Neural cell (in vitro differentiated cells): ENCODE data around the gene JDP2. TPM values are rescaled to one million over a fixed set of nuclear protein-coding genes. Genes with fewer than 3 reads are reported as not detected.

Experiments
- H2AFZ ChIP-seq: fragments of 200-600, 300-800 bp; sonication (generic), shearing (Covaris generic); 2 replicates; pipeline ENCODE4 v1.6.0; 2014; ENCODE audit warnings: low read depth, mild to moderate bottlenecking, antibody characterized with exemption, low read length, moderate library complexity
- H3F3A ChIP-seq: fragments of 200-600 bp; shearing (Covaris generic); 2 replicates; pipeline ENCODE4 v1.6.1; 2016; ENCODE audit warnings: mild to moderate bottlenecking, moderate library complexity, mixed read lengths, antibody characterized with exemption, low read length; ENCODE audit not compliant: insufficient read depth, poor library complexity, severe bottlenecking
- H3K27ac ChIP-seq: fragments of 200-600, 300-800 bp; sonication (generic), shearing (Covaris generic); 2 replicates; pipeline ENCODE4 v1.5.1; 2014; ENCODE audit warnings: mild to moderate bottlenecking, low read length, moderate library complexity
- H3K27me3 ChIP-seq: fragments of 300-800, 200-600 bp; sonication (generic), shearing (Covaris generic); 2 replicates; pipeline ENCODE4 v1.6.0; 2014; ENCODE audit warnings: mild to moderate bottlenecking, low read depth, low read length, moderate library complexity; ENCODE audit not compliant: insufficient read depth
- H3K36me3 ChIP-seq: fragments of 300-800, 200-600 bp; sonication (generic), shearing (Covaris generic); 2 replicates; pipeline ENCODE4 v1.5.1; 2014; ENCODE audit warnings: mild to moderate bottlenecking, antibody characterized with exemption, low read length, moderate library complexity; ENCODE audit not compliant: insufficient read depth
- H3K4me2 ChIP-seq: fragments of 300-800, 200-600 bp; sonication (generic), shearing (Covaris generic); 2 replicates; pipeline ENCODE4 v1.6.0; 2014; ENCODE audit warnings: mild to moderate bottlenecking, low read length
- H3K4me3 ChIP-seq: fragments of 300-800, 200-600 bp; sonication (generic), shearing (Covaris generic); 2 replicates; pipeline ENCODE4 v1.5.1; 2014; ENCODE audit warnings: mild to moderate bottlenecking, low read length, moderate library complexity
- H3K79me2 ChIP-seq: fragments of 200-600 bp; shearing (Covaris generic); replicated peaks from 2 replicates; pipeline ENCODE4 v1.6.0; 2014; ENCODE audit warnings: mild to moderate bottlenecking, low read length, moderate library complexity; ENCODE audit not compliant: insufficient read depth
- H3K9ac ChIP-seq: fragments of 300-800, 200-600 bp; sonication (generic), shearing (Covaris generic); 2 replicates; pipeline ENCODE4 v1.6.1; 2016; ENCODE audit warnings: mild to moderate bottlenecking, low read length, mixed read lengths
- H3K9me2 ChIP-seq: fragments of 200-600 bp; shearing (Covaris generic); 2 replicates; pipeline ENCODE4 v1.6.1; 2016; ENCODE audit warnings: mild to moderate bottlenecking, low read length, mixed read lengths; ENCODE audit not compliant: insufficient read depth
- H3K9me3 ChIP-seq: fragments of 200-600, 300-800 bp; sonication (generic), shearing (Covaris generic); 2 replicates; pipeline ENCODE4 v1.6.1; 2016; ENCODE audit warnings: mild to moderate bottlenecking, mixed run types, low read length, moderate library complexity, mixed read lengths
- H4K20me1 ChIP-seq: fragments of 200-600 bp; shearing (Covaris generic); 2 replicates; pipeline ENCODE4 v1.6.1; 2016; ENCODE audit warnings: mild to moderate bottlenecking, mixed run types; ENCODE audit not compliant: insufficient read depth
- EP300 ChIP-seq: fragments of 450-650 bp; conservative IDR thresholded peaks from 2 replicates; pipeline ENCODE4 v1.6.1; 2014; ENCODE audit warnings: antibody characterized with exemption, mild to moderate bottlenecking, moderate library complexity; ENCODE audit not compliant: poor library complexity, severe bottlenecking
- EZH2 ChIP-seq: fragments of 200-600, 300-800 bp; shearing (Covaris generic), sonication (generic); IDR thresholded peaks from 2 replicates; pipeline ENCODE4 v1.6.1; 2014; ENCODE audit warnings: antibody characterized with exemption, low read length, borderline replicate concordance, mild to moderate bottlenecking; ENCODE audit not compliant: insufficient read depth, poor library complexity, severe bottlenecking
- MXI1 ChIP-seq: fragments of 450-650 bp; conservative IDR thresholded peaks from 2 replicates; pipeline ENCODE4 v1.6.1; 2014; ENCODE audit warnings: antibody characterized with exemption, mild to moderate bottlenecking; ENCODE audit not compliant: poor library complexity, severe bottlenecking
- POLR2AphosphoS5 ChIP-seq: IDR thresholded peaks from 2 replicates; pipeline ENCODE4 v1.6.1; 2012
- RAD21 ChIP-seq: fragments of 450-650 bp; conservative IDR thresholded peaks from 2 replicates; pipeline ENCODE4 v1.6.1; 2014; ENCODE audit warnings: antibody characterized with exemption, mild to moderate bottlenecking, moderate library complexity
- SMC3 ChIP-seq: fragments of 450-650 bp; conservative IDR thresholded peaks from 2 replicates; pipeline ENCODE4 v1.6.1; 2014; ENCODE audit warnings: antibody characterized with exemption, mild to moderate bottlenecking, moderate library complexity; ENCODE audit not compliant: poor library complexity
- TAF1 ChIP-seq: IDR thresholded peaks from 2 replicates; pipeline ENCODE4 v1.6.1; 2012; ENCODE audit warnings: low read depth
- polyA plus RNA-seq: library from polyadenylated mRNA; depleted of rRNA; stranded (reverse); fragments of >200 nt; gene quantifications from 2 replicates; pipeline ENCODE4 v1.2.3, GENCODE V29; 2014
- TF ChIP-seq, protein P1 (sequence below): IDR thresholded peaks from 2 replicates; pipeline ENCODE4 v1.6.1; 2012; ENCODE audit warnings: borderline replicate concordance
- TF ChIP-seq, protein P2 (sequence below): fragments of 450-650 bp; IDR thresholded peaks from 2 replicates; pipeline ENCODE4 v1.5.1; 2014; ENCODE audit warnings: antibody characterized with exemption, mild to moderate bottlenecking, moderate library complexity; ENCODE audit not compliant: poor library complexity, severe bottlenecking

The JDP2 gene
- polyA plus RNA-seq, 1 donor from 2014 or later: 20.3 TPM

DNA sequence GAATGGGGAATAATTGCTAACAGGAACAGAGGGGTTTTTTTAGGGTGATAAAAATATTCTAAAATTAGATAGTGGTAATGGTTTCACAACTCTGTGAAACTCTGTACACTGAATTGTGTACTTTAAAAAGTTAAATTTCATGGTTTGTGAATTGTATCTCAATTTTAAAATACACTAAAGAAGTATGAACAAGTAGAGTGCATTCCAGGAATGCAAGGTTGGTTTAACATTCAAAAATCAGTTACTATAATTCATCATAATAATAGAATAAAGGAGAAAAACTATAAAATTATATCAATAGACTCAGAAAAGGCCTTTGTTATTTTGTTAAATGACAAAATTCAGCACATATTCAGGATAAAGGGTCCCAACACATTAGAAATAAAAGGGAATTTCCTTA lies 83.4 kb downstream of the JDP2 start:
- no peaks in the 10 kb centered on the region for H3K9me2 ChIP-seq
- H3K4me2 ChIP-seq: no peak overlapping the region
- H3K9ac ChIP-seq: no peak overlapping the region
- H3K27me3 ChIP-seq: no peaks in the 10 kb centered on the region
- no peaks in the 10 kb centered on the region for H3F3A ChIP-seq
- H2AFZ ChIP-seq: no peak overlapping the region
- no peaks in the 10 kb centered on the region for H4K20me1 ChIP-seq
- no peaks in the 10 kb centered on the region for H3K36me3 ChIP-seq
- no peaks in the 10 kb centered on the region for H3K79me2 ChIP-seq
- no peaks in the 10 kb centered on the region for H3K9me3 ChIP-seq
- H3K27ac ChIP-seq: no peak overlapping the region
- no peak overlapping the region for H3K4me3 ChIP-seq
- TF ChIP-seq EP300 (no peak), POLR2AphosphoS5 (no peak), MXI1 (no peak), SMC3 (no peak), RAD21 (no peak), TAF1 (no peak), EZH2 (no peak)
- TF ChIP-seq, protein P1, sequence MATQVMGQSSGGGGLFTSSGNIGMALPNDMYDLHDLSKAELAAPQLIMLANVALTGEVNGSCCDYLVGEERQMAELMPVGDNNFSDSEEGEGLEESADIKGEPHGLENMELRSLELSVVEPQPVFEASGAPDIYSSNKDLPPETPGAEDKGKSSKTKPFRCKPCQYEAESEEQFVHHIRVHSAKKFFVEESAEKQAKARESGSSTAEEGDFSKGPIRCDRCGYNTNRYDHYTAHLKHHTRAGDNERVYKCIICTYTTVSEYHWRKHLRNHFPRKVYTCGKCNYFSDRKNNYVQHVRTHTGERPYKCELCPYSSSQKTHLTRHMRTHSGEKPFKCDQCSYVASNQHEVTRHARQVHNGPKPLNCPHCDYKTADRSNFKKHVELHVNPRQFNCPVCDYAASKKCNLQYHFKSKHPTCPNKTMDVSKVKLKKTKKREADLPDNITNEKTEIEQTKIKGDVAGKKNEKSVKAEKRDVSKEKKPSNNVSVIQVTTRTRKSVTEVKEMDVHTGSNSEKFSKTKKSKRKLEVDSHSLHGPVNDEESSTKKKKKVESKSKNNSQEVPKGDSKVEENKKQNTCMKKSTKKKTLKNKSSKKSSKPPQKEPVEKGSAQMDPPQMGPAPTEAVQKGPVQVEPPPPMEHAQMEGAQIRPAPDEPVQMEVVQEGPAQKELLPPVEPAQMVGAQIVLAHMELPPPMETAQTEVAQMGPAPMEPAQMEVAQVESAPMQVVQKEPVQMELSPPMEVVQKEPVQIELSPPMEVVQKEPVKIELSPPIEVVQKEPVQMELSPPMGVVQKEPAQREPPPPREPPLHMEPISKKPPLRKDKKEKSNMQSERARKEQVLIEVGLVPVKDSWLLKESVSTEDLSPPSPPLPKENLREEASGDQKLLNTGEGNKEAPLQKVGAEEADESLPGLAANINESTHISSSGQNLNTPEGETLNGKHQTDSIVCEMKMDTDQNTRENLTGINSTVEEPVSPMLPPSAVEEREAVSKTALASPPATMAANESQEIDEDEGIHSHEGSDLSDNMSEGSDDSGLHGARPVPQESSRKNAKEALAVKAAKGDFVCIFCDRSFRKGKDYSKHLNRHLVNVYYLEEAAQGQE: no peak
- TF ChIP-seq, protein P2, sequence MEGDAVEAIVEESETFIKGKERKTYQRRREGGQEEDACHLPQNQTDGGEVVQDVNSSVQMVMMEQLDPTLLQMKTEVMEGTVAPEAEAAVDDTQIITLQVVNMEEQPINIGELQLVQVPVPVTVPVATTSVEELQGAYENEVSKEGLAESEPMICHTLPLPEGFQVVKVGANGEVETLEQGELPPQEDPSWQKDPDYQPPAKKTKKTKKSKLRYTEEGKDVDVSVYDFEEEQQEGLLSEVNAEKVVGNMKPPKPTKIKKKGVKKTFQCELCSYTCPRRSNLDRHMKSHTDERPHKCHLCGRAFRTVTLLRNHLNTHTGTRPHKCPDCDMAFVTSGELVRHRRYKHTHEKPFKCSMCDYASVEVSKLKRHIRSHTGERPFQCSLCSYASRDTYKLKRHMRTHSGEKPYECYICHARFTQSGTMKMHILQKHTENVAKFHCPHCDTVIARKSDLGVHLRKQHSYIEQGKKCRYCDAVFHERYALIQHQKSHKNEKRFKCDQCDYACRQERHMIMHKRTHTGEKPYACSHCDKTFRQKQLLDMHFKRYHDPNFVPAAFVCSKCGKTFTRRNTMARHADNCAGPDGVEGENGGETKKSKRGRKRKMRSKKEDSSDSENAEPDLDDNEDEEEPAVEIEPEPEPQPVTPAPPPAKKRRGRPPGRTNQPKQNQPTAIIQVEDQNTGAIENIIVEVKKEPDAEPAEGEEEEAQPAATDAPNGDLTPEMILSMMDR: no peak

DNA sequence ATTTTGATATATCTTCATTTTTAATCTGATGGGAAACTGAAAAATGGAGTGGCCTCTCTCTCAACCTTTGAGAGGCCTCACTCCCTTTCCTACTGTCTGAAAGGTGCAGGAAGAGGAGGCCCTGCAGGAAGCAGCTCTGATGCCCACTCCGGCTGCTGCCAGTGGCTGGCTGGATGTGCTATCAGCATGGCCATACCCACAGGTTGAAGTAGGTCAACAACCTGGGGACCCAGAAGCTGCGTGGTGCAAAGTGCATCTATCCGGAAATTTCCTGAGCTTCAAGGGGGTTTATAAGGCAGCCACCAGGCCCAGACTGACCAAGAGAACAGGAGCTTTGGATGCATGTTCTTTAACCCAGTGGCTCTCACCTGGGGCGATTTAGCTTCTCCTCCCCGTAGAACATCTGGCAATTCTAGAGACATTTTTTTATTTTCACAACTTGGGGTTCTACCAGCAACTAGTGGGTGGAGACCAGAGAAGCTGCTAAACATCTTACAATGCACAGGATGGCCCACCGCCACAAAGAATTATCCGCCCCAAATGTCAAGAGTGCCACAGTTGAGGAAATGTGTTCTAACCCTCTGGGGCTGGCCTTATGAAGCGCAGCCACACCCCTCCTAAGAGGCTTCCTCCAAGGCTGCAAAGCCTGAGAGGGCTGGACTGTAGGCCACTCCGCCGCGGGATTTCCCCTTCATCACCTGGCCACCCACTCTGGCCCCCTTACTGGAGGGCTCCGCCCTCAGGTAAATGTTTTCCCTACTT lies 86.3 kb downstream of the JDP2 start:
- no peaks in the 10 kb centered on the region for H3F3A ChIP-seq
- no peak overlapping the region for H3K4me3 ChIP-seq
- no peaks in the 10 kb centered on the region for H3K9me2 ChIP-seq
- H3K36me3 ChIP-seq: no peaks in the 10 kb centered on the region
- no peak overlapping the region for H3K9ac ChIP-seq
- no peak overlapping the region for H2AFZ ChIP-seq
- H3K27me3 ChIP-seq: no peaks in the 10 kb centered on the region
- no peak overlapping the region for H3K27ac ChIP-seq
- no peaks in the 10 kb centered on the region for H4K20me1 ChIP-seq
- TF ChIP-seq TAF1 (no peak), SMC3 (no peak)
- H3K4me2 ChIP-seq: no peak overlapping the region
- H3K79me2 ChIP-seq: no peaks in the 10 kb centered on the region
- H3K9me3 ChIP-seq: no peaks in the 10 kb centered on the region
